GM21381 (cell line): ENCODE measurements around the gene SLC44A1.

ENCODE experiments used
- ATAC-seq: cut with Tn5 transposase; IDR thresholded peaks from one replicate; pipeline ENCODE4 v1.9.1; 2021; ENCODE audit warnings: mild to moderate bottlenecking, moderate library complexity; ENCODE audit not compliant: unreplicated experiment

The SLC44A1 gene

DNA sequence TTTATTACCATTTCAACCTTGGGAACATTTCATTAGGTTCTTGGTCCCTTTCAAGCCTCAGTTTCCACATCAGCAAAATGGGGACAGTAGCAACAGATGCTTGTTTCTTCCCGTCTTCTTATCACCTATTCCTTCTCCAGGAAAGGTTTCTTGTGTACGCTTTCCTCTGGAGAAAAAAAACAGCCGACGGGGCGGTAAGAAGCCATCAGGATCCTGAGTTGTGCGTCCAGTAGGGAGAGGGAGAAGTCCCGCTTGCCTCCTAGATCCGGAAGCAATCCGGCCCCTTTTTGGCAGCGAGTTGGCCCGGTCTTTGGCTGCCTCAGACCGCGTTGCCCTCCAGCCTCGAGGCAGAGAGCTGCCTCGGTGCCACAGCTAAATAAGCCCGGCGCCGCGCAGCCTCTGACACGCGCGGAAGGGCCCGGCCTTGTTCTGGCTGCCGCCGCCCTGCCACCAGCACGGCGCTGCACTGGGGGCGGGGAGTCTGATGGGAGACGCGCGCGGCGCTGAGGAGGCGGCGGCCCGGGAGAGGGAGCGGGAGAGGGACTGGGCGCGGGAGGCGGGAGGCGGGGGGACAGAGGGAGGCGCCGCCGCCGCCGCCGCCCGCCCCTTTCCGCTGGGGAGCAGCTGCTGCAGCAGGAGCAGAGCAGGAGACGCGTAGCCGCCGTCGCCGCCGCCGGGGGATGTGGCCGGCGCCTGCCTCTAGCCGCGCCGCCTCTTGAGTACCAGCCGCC, at the start of gene SLC44A1:
SLC44A1 (plus strand) TSS at position 649 of the 731 bp plus-strand sequence. CDS start 218 bp downstream, outside the sequence.
- peak; percentile 83 for ATAC-seq

DNA sequence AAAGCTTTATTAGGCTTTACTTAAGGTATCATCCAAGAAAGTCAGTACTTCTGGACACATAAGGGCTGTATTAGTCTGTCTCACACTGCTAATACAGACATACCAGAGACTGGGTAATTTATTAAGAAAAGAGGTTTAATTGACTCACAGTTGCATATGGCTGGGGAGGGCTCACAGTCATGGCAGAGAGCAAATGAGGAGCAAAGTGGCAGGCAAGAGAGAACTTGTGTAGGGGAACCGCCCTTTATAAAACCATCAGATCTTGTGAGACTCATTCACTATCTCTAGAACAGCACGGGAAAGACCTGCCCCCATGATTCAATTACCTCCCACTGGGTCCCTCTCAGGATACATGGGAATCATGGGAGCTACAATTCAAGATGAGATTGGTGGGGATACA, 49.2 kb upstream of the SLC44A1 start:
- ATAC-seq = no peak

DNA sequence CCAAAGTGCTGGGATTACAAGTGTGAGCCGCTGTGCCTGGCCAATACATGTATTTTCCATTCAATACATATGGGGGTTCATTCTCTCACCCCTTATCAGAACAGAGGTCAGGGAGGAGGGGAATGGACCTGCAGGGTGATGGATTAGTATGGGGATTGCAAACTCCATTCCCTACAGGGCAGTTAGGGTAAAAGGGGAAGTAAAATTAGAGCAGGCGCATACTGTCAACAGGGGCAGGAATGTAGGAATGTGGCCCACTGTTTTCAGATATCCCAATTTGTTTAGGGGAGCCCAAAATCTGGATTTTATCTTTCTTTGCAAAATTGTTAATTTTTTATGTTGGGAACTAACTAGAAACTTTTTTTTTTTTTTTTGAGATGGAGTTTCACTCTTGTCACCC, 46.4 kb upstream of the SLC44A1 start:
- ATAC-seq = no peak

DNA sequence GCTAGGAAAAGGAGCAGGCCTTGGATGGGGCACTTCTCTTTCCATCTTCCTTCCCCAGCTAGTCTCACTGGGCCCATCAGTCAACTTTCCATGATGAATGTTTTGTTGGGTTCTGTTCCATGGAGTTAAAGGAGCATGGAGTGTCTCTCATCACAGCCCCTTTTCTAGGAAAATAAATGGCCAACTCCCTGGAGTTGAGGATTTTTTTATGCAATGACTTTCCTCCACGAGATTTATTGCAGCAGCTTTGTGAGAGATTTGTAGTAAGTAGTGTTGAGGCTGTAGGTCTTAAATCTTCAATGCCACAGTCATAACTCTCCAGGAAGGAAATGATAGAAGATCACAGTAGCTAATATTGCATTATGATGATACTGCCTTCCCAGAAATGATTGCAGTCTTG, 45.6 kb upstream of the SLC44A1 start:
- ATAC-seq = no peak

DNA sequence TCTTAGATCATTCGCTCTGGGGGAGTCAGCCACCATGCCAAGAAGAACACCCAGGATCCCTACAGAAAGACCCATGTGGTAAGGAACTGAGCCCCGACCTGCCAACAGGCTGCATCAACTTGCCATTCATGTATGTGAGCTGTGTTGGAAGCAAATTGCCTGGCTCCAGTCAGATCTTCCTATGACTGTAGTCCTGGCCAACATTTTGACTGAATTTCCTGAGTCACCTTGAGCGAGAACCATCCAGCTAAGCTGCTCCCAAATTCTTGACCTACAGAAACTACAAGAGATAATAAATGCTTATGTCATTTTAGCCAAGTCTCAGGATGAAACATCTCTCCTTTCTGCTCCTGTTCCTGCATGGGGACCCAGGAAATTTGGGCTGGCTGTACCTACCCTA, 40.0 kb upstream of the SLC44A1 start:
- ATAC-seq = no peak

DNA sequence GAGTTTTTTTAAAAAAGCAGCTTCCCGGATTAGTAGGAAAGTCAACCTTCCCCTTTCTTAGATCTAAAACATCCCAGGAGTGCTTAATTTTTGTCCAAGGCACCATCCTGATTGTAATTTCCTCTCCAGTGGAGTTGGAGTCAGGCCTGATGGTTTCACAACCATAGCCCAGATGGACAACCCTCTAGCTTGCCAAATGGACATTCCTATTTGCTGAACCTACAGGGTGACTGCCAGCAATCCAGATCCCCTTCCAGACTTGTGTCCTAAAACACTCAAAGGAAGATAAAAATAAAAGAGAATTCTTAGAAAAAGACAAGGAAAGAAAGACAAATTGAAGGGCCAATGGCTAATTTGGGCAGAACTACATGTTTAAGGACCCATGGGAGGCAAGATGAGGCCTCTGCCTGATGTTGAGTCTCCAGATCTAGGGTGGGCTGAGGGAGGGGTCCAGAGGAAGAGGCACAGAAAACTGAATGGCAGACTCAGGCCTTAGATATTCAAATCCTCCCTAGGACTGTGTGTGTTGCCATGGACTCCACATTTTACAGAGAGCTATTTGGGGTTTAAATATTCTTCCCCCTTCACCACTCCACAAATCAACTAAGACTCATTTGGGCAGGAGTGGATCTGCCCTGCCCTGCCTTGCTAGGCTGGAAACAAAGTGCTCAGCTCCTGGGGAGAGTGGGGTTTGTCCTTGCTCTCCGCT, 38.5 kb upstream of the SLC44A1 start:
- ATAC-seq = no peak

DNA sequence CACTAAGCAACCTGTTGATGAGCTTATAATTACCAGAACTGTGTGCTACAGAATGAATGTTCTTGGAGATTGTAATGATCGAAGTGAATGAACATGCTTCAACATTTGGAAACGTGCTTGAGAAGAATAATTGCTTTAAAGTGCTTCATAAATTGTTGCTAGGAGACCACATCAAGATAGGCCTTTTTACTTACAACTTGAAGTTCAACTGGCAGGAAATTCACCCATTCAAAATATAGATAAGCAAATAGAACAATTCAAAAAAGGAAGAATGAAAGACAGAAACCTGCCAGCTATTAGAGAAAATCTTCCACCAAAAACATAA, 38.0 kb upstream of the SLC44A1 start:
- no peak for ATAC-seq

DNA sequence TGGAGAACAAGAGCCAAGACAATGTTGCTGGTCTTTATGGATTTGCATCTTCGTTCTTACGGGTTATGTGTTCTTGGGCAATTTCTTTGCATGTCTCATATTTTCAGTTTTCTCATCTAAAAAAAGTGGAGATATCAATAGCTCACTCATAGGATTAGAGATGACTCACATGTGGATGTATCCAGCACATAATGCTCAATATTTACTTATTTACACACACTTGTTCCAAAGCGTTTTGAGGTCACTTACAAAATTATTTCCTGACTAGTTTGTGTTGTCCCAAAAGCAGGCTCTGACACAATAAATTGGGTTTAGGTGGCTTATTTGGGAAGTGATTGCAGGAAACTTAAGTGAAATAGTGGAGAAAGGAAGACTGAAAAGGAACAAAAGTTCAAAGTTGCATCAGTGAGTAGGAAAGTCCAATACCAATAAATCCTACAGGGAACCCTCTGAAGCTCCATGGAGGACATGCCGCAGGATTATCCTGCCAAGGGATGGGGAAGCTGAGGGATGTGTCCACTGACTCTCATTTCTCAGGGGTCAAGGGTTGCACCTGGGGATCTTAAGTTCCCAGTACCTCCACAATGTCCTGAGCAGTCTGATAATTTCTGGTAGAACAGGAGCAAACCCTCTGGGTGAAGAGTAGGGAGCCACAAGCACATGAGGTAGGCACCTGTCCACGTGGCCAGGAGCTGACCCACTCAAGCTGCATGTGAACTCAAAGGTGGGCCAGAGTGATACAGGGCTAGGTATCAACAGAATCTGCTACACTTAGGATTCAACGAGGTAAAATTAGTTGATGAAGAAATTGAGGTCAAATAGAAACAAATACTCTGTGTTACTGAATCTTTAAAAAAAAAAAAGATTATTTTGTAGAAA, 37.4 kb upstream of the SLC44A1 start:
- no peak for ATAC-seq

DNA sequence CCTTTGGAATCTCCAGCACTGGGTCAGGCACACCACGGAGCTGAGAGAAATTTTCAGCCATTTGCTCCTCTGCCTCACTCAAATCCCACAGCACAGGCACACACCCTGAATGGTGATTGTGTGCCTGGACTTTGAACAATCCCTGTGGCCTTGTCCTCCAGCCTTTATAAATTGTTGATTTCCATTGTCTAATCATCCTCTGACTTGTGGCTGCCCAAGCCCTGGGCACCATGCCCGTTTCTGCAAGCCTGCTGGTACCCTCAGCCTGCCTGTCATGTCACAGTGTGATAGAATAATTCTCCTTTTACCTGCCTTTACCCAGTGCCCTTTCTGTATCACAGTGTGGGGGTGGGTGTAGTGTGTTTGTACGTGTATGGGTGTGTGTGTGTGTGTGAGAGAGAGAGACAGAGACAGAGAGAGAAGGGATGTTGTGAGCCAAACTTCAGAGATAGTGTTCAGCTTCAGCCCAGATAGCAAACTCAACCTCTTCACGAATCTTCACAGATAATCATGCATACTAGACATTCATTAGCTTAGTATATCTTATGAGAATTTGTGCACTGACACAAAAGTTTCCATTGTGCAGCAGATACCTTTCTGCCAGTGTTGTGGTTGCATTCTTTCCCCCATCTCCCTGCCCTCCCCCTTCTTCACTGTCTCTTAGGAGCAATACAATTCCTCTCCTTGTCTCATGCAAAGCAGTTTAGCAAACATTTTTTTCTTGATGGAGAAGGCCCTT, 27.8 kb upstream of the SLC44A1 start:
- no peak for ATAC-seq

DNA sequence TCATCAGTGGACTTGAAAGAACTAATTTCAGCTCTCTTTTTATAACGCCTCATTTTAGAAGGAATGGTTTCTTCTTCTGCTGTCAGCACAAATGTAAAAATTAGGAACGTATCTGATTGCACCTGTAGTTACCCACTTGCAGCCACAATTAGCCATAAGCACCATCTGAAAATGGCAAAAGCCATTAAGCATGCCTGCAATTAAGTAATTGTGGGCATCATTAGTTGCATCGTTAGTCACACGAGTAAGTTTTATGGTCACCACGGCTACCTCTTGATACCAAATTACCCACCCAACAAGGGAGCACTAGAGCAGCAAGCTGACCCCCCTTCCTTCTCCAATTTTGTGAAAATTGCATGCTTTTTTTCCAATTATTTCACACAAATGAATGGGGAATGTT, 25.8 kb upstream of the SLC44A1 start:
- no peak for ATAC-seq

DNA sequence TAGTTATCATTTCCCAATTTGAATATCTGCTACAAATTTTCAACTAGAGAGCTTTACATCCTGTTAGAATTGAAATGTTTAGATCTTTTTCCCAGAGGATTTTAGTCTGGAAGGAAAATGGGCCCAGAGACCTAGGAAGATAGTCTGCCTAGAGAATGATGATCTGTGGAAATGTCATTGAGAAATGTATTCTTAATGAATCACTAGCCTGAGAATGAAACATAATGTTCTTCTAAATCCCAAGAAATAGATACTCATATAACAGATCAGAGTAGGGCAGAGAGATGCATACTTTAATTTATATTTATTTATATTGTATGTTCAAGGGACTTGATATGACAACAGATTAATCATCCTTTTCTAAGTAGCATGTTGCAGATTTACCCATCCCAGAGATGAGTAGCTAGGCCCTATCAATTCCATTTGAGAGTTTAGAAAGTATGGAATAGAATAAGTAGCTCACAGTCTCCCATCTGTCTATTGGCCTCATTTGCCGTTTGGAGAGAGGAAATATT, 25.1 kb upstream of the SLC44A1 start:
- ATAC-seq = no peak

DNA sequence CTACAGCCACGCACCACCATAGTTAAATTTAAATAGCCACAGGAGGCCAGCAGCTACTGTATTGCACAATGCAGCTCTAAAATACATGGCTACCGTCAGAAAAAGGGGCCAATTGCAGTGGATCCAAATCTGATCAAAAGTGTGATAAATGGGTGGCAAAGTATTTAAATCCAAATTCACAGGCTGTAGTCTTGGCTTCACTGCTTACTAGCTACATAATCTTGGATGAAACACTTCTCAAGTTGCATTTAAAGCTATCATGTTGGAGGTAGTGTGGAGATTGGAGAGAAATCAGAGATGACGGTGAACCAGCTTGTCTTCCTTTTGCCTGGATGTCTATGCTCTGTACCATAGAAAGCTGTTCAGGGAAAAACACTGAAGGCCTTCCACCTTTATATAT, 24.0 kb upstream of the SLC44A1 start:
- no peak for ATAC-seq

DNA sequence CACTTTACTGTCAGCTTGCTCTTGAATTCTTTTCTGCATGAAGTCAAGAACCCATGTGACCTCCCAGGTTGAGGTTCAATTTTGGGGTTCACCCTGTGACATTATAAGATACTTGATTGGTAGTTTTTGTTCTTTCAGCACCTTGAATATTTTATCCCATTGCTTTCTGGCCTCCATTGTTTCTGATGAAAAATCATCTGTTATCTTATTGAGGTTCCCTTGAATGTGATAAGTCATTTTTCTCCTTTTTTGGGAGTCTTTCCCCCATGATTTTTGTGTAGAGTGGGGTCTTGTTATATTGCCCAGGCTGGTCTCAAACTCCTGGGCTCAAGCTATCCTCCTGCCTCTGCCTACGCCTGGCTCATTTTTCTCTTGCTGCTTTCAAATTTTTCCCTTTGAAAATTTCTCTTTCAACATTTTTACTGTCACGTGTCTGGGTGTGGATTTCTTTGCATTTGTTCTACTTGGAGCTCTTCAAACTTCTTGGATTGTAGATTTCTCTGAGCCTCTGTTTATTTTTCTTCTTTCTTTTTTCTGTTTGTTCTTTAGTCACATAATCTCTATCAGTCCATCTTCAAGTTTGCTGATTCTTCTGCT, 20.8 kb upstream of the SLC44A1 start:
- no peak for ATAC-seq

DNA sequence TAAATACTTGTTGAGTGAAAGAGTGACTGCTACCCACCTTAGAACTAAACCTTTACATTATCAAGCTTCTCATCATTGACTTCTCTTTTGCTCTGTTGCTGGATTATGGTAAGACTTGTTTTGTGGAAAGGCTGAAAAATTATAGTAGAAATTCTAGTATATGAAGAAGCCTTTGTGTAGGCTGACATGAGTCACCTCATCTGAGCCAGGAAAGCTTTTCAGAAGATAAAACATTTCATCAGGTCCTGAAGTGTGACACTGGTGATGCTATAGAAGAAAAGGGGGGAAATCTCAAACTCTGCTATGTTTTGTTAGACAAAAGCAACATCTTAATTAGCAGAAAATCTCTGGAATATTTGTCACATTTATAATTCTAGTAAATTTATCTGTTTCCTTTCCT, 18.4 kb upstream of the SLC44A1 start:
- ATAC-seq = no peak

DNA sequence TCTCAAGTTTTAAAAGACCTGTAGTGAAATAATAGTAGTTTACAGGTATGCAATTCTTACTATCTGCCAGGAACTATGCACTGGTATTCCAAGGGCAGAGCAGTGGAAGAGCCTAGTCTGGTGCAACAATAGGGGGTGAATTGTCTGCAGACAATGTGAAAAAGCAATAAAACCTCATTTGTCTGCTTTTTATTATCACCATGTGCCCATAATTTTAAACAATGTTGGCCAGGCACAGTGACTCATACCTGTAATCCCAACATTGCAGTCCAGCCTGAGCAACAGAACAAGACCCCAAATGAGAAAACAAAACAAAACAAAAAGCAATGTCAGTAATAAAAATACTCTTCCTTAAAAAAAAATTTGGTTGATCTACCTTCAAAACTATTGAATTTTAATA, 12.2 kb upstream of the SLC44A1 start:
- ATAC-seq = no peak

DNA sequence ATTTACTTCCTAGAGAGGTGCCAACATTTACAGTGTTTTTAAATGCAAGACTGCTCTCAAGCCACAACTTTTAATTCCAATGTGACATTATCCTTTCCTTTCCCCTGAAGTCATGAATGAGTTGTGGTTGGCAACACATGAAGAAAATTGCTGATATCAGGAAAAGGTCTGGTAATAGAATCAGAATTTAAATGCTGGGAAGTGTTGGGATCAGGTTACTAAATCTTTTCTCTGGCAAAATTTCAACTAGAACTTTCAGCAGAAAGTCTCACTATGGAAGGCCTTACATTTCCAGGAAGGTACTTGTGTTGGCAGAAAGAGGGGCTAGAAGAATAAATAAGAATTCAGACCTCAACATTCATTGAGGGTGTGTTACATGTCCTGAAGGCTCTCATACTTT, 10.6 kb upstream of the SLC44A1 start:
- ATAC-seq = no peak

DNA sequence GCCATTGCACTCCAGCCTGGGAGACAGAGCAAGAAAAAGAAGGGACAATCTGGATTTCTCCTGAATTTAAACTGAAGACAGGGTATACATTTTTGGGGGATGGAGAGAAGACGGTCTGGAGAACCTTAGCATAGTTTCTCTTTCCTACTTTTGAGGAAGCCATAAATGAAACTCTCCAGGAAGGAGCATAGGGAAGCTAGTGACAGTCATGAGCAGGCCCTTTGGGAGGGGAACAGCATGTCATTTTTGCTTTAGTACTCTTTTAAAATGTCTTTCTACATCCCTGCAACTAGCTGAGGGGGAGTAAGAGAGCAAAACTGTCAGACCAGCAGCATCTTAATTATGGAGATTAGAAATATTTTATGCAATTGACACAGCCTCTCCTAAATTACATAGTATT, 8.2 kb upstream of the SLC44A1 start:
- ATAC-seq = no peak

DNA sequence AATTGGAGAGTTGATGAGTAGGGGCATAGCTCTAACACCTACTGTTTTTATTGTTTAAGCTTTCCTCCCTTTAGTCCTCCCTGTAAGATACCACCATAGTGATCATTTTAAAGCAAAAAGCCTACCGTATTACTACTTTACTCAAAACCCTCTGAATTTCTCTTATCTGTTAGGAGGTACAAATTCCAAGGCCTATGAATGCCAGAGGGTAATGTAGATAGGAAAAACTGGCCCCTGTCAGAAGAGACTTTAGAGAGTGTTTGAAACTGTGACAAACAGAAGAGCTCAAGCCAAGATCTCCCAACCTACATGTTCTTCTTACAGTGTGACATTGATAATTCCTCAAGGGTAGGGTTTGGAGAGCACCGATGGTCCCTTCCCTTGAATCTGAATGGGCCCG, 7.2 kb upstream of the SLC44A1 start:
- no peak for ATAC-seq

DNA sequence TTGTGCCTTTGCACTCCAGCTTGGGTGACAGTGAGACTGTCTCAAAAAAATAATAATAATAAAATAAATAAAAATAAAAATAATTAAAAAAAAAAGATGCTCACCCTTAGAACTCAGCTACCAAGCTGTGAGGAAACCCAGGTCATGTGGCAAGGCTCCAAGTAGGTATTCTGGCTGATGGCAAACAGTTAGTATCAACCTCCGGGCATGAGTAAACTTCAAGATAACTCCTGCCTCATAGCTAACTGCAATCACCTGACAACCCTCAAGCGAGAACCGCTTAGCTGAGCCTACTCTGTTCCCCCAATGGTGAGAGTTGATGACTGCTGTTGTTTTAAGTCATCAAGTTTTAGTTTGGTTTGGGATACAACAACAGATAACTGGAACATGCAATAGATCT, 6.1 kb upstream of the SLC44A1 start:
- ATAC-seq = no peak

DNA sequence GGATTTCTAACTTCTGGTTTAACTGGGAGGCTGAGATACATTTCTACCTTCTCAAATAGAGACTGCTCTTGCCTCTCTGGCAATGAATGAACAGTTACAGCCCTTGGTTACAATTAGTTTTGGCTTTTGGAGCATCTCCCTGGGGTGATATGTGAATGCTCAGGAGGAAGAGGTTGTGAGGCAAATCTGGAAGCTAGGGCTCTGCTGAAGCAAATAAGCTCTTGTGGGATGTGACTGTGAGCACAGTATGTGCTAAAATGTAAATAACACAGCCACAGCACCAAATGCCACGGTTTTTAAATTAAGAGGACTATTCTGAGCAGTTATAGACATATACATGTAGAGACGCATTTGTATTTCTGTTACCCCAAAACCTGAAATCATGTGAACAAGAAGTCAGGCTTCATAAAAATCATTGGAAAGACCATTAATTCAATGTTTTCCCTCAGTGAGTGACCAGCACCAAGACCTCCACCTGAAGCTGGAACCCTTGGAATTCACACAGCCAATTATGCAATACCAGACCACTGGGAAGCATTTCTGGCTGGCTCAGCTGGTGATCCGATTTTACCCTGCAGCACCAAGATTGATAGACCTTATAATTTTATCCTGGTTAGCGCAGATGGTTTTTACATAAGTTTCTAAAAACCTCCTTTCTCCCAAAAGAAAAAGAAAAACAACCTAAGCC, 3.0 kb upstream of the SLC44A1 start:
- ATAC-seq = no peak
